ENCODE results near the gene KRTAP22-1. TPM values are rescaled to one million over a fixed set of nuclear protein-coding genes. Genes with fewer than 3 reads are reported as not detected.

Gene KRTAP22-1
- total and polyA plus RNA-seq, 2 of the 8 experiments (the other 6 are each of a cell fraction or from before 2014, with no cell fraction given) = not detected

- TF ChIP-seq, protein P1, sequence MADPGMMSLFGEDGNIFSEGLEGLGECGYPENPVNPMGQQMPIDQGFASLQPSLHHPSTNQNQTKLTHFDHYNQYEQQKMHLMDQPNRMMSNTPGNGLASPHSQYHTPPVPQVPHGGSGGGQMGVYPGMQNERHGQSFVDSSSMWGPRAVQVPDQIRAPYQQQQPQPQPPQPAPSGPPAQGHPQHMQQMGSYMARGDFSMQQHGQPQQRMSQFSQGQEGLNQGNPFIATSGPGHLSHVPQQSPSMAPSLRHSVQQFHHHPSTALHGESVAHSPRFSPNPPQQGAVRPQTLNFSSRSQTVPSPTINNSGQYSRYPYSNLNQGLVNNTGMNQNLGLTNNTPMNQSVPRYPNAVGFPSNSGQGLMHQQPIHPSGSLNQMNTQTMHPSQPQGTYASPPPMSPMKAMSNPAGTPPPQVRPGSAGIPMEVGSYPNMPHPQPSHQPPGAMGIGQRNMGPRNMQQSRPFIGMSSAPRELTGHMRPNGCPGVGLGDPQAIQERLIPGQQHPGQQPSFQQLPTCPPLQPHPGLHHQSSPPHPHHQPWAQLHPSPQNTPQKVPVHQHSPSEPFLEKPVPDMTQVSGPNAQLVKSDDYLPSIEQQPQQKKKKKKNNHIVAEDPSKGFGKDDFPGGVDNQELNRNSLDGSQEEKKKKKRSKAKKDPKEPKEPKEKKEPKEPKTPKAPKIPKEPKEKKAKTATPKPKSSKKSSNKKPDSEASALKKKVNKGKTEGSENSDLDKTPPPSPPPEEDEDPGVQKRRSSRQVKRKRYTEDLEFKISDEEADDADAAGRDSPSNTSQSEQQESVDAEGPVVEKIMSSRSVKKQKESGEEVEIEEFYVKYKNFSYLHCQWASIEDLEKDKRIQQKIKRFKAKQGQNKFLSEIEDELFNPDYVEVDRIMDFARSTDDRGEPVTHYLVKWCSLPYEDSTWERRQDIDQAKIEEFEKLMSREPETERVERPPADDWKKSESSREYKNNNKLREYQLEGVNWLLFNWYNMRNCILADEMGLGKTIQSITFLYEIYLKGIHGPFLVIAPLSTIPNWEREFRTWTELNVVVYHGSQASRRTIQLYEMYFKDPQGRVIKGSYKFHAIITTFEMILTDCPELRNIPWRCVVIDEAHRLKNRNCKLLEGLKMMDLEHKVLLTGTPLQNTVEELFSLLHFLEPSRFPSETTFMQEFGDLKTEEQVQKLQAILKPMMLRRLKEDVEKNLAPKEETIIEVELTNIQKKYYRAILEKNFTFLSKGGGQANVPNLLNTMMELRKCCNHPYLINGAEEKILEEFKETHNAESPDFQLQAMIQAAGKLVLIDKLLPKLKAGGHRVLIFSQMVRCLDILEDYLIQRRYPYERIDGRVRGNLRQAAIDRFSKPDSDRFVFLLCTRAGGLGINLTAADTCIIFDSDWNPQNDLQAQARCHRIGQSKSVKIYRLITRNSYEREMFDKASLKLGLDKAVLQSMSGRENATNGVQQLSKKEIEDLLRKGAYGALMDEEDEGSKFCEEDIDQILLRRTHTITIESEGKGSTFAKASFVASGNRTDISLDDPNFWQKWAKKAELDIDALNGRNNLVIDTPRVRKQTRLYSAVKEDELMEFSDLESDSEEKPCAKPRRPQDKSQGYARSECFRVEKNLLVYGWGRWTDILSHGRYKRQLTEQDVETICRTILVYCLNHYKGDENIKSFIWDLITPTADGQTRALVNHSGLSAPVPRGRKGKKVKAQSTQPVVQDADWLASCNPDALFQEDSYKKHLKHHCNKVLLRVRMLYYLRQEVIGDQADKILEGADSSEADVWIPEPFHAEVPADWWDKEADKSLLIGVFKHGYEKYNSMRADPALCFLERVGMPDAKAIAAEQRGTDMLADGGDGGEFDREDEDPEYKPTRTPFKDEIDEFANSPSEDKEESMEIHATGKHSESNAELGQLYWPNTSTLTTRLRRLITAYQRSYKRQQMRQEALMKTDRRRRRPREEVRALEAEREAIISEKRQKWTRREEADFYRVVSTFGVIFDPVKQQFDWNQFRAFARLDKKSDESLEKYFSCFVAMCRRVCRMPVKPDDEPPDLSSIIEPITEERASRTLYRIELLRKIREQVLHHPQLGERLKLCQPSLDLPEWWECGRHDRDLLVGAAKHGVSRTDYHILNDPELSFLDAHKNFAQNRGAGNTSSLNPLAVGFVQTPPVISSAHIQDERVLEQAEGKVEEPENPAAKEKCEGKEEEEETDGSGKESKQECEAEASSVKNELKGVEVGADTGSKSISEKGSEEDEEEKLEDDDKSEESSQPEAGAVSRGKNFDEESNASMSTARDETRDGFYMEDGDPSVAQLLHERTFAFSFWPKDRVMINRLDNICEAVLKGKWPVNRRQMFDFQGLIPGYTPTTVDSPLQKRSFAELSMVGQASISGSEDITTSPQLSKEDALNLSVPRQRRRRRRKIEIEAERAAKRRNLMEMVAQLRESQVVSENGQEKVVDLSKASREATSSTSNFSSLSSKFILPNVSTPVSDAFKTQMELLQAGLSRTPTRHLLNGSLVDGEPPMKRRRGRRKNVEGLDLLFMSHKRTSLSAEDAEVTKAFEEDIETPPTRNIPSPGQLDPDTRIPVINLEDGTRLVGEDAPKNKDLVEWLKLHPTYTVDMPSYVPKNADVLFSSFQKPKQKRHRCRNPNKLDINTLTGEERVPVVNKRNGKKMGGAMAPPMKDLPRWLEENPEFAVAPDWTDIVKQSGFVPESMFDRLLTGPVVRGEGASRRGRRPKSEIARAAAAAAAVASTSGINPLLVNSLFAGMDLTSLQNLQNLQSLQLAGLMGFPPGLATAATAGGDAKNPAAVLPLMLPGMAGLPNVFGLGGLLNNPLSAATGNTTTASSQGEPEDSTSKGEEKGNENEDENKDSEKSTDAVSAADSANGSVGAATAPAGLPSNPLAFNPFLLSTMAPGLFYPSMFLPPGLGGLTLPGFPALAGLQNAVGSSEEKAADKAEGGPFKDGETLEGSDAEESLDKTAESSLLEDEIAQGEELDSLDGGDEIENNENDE (IDR thresholded peaks at IDR 0.05; ENCODE audit: insufficient replicate concordance, low read length) = no peak
- TF ChIP-seq EGR1 (IDR thresholded peaks at IDR 0.05; ENCODE audit: borderline replicate concordance, low read depth, low read length) (no peak), ATF3 (IDR thresholded peaks at IDR 0.05; ENCODE audit: insufficient read depth, low read depth, low read length) (no peak), TEAD4 (IDR thresholded peaks at IDR 0.05; ENCODE audit: low read depth, low read length) (no peak), CTBP2 (IDR thresholded peaks at IDR 0.05; ENCODE audit: borderline replicate concordance, insufficient read depth, insufficient read length, low read length) (no peak), TCF12 (IDR thresholded peaks at IDR 0.05; ENCODE audit: low read depth, low read length) (no peak), ASH2L (IDR thresholded peaks at IDR 0.05; ENCODE audit: low read length) (no peak), MAFK (IDR thresholded peaks at IDR 0.05; ENCODE audit: low read depth, low read length) (no peak), GABPA (IDR thresholded peaks at IDR 0.05; ENCODE audit: borderline replicate concordance, insufficient read depth, low read length) (no peak), KDM4A (IDR thresholded peaks at IDR 0.05; ENCODE audit: low read depth, low read length, severe bottlenecking) (no peak)
These were observed 20.8 kb upstream of the KRTAP22-1 start (continued) for GRCh38 chr21:30580132-30580531.

All from H1 (cell line).